Central memory CD4-positive, alpha-beta T cell (primary cell): ENCODE results near the gene MYLK.

Experiments used
- DNase-seq: peaks from one replicate; pipeline ENCODE4 v3.0.0; 2022

The MYLK gene

GRCh38 chr3:123638936-123639689 lies 245.0 kb downstream of the MYLK start:
- DNase-seq, result no peak

- DNase-seq, result no peak
Measured at GRCh38 chr3:123637841-123638240, 246.3 kb downstream of the MYLK start.

GRCh38 chr3:123637131-123637530 lies 247.0 kb downstream of the MYLK start:
- no peak for DNase-seq

GRCh38 chr3:123636431-123636841 lies 247.7 kb downstream of the MYLK start:
- DNase-seq, result no peak

- no peak for DNase-seq
Measured at GRCh38 chr3:123635717-123636116, 248.4 kb downstream of the MYLK start.

- no peak for DNase-seq
Measured at GRCh38 chr3:123635217-123635616, 248.9 kb downstream of the MYLK start.

DNA sequence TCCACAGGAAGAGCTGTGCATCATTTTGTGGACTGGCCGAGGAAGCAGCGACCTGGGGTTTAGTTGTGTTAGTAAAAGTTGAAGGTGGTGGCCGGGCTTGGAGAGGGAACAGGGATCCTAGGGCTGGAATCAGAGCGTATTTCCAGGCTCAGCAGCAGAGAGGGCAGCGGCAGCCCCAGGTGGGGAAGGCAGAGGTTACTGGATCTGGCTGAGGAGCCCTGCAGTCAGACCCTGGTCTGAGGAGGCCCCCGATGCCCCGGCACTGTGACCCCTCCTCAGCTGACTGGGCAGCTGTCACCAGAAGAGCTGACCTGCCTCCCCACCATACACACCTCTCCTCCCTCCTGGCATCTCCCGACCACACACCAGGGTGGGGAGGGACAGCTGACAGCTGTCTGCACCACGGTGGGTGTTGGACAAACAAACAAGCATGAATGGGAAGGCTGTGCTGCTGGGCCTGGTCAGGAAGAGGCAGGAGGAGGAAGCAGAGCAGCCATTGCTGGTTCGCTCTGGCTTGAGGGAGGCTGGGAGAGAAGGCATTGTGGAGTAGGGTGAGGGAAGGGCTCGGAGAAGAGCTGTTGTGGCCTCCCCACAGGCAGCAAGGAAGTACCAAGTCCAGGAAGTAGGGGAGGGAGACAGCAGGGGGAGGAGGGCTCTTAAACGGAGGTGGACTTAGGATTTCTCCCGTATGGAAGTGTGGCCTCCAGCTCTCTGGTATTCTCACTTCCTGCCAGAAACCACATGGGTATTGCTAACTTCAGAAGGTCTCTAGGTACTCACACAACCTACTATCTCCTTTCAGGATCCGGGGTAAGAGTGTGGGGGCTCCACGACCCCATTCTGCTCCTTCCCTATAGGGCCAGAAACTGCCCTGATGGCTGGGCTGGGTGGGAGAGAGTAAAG lies 249.7 kb downstream of the MYLK start:
- no peak for DNase-seq

- no peak for DNase-seq
Measured at GRCh38 chr3:123633530-123633929, 250.6 kb downstream of the MYLK start.

- DNase-seq, result no peak
Measured at GRCh38 chr3:123632161-123632655, 251.9 kb downstream of the MYLK start.

- DNase-seq, result no peak
Measured at GRCh38 chr3:123629747-123630047, 254.4 kb downstream of the MYLK start.

DNA sequence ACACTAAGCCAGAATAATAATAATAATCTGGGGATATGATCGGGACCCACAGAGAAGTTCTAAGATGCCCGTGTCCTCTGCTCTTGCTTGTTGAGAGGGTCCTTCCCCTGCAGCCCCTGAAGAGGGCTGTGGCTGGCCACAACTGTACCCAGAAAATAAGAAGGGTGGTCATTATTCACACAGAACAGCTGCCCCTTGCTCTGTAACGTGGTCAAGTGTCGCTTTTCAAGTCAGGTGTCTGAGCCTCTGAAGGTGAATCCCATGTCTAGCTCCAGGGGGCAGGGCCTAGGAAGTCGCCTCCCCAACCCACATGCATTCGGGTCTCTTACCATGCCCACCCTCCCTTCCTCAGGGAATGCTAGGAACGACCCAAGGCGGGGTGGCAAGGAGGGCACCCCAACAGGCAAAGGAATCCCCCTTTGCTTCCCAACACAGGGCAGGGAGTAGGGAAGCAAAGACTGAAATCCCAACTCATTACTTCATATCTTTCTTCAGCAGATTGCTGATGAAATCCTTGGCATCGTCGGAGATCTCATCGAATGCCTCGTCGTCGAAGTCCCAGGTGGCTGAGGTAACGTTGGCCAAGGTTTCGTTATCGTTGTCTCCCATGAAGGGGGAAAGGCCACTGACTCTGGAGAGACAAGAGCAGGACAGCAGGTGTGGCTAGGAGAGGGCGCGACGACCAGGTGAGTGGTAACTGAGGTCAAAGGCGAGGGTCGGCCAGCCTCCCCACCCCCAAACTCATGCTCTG lies 255.0 kb downstream of the MYLK start:
- DNase-seq, result no peak

DNA sequence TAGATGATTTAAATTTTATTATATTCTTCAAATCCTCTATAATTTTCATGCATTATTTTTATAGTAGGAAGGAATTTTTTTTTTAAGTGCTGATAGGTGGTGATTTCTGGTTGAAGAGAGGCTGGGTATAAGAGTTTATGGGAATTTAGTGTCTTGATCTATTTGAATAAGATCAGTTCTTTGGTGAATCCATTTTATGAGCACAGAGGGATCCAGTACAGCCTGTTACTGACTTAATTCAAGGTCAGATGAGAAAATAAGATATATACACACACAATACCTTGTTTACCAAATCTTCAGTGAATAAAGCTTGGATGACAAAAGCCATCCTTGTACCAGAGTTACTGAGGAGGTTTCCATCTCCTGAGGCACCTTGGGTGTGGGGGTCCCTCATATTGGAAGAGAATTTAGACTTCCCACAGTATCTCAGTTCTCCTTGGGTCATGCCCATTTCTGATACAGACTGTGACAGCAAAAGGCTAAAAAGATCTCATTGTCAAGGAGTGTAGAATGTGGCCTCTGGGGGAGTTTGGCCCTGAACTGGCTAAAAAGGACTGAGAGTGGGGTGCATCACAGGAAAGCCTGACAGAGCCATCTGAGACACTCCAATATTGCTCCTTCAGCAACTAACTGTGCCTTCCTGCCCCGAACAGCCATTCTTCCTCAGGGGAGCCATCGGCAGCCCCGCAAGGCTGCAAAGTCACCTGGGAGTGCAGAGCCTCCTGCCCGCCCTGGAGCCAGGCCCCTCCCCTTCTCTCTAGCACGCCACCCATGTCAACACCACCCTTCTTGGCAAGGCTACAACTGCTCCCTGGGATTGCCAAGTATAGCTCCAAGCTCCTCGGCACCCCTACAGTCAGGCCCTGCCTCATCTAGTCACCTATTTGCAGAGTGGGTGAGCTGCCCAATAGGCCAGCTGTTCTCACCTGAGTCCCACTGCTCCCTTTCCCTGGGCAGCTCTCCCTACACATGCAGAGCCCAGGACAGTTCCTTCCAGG lies 256.2 kb downstream of the MYLK start:
- no peak for DNase-seq

- no peak for DNase-seq
Measured at GRCh38 chr3:123626881-123627280, 257.3 kb downstream of the MYLK start.

DNA sequence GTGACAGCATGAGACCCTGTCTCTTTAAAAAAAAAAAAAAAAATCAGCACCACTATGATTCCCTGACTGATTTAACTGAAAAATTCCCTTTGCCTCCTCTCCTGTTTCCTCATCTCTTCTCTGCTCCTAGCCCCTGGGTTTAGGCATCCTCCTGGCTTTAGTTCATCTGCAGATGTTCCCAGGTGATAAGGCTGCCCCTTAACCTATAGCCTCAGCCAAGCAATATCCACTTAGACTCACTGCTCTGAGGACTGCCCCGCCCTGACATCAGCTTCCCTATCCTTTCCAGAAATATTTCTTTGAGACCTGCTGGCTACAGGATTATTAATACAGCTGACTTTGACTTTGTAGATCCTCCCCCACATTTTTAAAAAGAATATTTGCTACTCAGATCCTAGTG lies 259.8 kb downstream of the MYLK start:
- DNase-seq, result no peak

GRCh38 chr3:123623346-123623880 lies 260.7 kb downstream of the MYLK start:
- DNase-seq, result no peak

DNA sequence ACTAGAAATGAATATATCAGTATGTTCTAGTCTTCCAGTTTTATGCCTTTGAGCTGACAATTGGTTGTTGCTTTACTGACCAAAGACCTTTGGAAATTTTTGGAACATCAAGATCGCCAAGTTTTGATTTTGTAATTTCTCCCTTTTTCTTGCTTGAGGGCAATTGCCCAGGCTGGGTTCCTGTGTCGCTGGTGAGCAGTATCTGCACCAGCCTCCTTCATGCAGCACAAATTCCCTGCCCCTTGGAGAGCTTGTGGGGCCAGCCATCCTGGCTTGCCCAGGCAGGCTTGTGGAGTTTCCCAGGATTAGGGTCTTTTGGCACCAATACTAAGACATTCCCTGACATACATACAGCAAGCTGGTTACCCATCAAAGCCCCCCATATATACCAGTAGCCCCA lies 261.4 kb downstream of the MYLK start:
- DNase-seq, result no peak

DNA sequence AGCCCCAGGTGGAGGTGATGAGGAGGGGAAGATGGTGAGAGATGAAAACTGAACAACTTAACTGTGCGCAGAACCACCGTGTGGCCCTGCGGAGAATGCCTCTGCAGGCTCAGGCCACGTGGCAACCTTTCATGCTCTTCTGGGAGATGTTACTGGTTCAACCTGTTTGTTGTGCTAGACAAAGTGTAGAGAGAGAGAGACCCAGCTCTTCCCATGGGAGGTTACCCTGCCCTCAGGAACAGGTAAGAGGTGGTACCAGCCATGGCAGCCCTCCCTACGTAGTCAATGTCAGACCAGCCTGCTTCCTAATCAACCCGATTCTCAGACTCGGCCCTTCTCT lies 262.3 kb downstream of the MYLK start:
- DNase-seq, result no peak

GRCh38 chr3:123621186-123621849 lies 262.8 kb downstream of the MYLK start:
- DNase-seq, result no peak

GRCh38 chr3:123620343-123620742 lies 263.8 kb downstream of the MYLK start:
- no peak for DNase-seq

DNA sequence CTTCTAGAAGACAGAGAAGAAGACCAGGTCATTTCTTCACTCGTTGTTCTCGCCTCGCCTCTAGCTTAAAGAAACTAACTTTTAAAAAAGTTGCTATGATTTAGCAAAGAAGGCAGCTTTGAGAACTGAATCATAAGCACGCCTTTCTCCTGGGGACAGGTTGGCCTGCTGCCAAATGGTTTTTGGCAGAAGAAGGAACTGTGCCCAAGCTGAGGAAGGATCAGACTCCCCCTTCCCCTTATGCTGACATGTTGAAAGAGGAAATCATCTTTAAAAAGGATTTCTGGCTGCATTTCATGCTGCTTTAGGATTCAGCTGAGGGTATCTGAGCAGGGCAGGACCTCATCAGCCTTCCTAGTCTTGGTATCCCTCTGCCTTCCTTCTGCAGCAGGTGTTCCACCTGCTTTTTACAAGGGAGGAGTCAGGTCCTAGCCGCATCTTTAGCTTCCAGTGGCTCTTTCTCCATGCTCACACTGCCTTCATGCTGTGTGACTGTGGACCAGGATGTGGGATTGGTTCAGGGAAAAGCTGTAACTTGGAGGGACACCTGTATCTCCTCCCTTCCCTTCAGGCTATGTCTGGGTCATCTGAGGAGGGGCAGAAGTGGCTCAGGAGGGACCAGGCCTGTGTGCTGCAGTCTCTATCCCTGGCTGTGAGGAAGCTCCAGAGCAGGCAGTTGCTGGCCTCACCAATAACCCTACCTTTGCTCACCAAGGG lies 265.2 kb downstream of the MYLK start:
- DNase-seq, result no peak
